GM18526 (cell line): ENCODE data around the gene CHST14.
A peak's percentile ranks its signal among the peaks of the same experiment; 100 is the strongest.

Source experiments
- POLR2A ChIP-seq: IDR thresholded peaks from 3 replicates; pipeline ENCODE4 v1.6.1; 2011; ENCODE audit not compliant: insufficient read length; ENCODE audit errors: extremely low read depth

The CHST14 gene

DNA sequence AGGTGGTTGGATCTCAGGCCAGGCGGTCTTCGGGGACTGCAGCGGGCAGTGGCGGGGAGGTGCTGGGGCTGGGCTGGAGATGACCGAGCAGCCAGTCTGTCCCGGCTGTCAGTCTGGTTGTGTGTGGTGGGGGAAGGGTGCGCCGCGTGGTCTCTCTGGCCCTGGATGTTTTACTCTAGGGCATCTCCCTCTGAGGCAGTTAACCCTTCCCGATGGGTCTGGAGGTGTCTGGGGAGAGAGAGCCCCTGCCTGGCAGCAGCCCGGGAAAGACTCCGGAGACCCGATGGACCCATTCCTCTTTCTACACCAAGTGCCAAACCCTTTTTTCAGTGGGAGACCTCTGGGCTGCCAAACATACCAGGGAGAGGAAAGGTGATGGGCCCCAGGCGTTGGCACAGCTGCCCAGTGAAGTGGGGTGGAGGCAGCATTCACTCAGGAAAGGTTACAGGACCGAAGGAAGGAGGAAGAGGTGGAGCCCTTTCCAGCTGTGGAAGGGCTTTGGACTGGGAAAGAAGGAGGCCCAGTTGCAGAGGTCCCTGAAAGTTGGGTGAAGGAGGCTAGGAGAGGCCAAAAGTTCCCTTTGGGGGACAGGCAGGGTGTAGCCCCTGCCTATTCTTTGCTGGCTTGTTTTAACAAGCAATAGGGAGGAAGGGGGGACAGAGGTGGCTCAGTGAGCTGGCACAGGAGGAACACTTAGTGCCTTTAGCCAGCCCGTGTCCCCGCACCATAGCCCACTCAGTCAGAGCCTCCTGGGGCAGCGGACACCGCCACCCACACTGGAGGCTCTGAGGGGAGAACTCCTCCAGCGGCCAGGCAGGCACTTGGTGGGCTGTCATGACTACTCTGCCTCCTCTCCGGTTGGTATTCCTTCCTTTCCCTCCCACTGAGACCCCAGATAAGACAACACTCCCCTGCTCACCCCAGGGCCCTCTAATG is 32.8 kb upstream of the CHST14 start:
- TF ChIP-seq POLR2A, result no peak

DNA sequence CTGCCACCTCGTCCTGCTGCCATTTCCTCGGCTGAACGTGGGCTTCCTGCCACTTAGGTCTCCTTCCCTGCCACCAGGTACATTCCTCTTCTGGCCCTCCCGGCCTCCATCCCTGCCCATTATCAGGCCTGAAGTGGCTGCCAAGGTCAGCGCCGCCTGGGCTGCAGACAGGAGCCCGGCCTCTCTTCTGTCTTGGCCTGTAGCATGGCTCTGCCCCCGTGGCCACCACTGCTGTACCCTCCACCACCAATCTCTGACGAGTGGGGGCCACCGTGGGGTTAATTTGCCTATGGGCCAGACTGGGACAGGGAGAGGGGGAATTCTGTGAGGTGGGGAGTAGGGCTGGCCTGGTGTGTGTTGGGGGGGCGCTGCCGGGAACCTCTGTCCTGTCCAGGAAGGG is 32.1 kb upstream of the CHST14 start:
- no peak for TF ChIP-seq POLR2A

DNA sequence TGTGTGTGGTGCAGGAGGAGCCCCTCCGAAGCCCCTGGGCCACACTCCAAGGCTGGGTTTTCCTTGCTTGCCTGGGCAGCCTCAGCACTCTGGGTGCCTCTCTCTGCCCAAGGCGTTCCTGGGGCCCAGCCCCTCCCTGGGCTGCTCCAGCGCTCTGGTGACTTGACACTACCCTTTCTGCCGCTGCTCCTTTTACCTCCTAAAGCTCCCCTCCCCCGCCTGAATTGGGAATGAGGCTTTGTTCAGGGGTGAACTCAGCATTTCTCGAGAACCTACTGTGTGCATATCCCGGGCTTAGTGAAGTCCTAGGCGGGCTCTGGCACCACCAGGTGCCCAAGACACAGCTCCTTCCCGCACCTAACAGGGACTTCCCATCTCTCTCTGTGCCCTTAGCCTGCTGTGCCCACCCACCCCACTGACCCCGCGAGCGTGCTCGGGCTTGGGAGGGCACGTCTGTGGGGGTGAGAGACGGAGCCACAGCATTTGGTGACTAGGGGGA is 31.3 kb upstream of the CHST14 start:
- TF ChIP-seq POLR2A, result no peak

DNA sequence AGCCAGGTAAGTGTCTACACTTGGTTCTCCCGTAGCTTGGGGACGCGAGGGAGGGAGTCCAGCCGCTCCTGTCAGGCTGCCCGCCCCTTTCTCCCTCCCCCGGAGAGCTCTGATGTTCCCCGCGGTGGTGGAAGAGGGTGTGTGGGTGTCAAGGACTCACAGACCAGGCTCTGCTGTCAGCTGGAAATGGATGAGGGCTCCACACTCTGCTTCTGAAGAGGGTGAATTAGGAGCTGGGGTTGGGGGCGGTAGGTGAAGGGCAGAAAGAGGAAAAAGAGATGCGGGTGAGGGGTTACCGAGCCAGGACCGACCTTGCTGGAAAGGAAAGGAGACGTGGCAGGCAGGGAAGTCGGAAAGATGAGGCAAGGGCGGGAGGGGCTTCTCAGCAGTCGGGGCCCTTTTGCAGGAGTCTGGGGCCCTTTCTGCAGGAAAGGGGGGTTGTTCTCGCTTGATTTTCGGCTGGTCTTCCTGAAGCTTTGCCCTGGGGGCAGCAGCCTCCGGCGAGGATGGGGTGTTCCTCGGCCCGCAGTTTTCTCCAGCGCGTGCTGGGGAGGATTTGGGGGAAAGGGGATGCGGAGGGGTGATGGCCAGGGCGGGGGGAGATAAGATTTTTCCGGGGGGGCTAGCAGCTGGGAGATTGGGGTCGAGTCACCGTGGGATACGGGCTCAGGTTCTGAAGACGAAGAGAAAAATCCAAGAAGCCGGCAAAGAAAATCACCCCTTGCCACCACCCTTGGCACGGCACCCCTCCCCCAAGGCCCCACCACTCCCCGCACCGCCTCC is 30.6 kb upstream of the CHST14 start:
- no peak for TF ChIP-seq POLR2A

DNA sequence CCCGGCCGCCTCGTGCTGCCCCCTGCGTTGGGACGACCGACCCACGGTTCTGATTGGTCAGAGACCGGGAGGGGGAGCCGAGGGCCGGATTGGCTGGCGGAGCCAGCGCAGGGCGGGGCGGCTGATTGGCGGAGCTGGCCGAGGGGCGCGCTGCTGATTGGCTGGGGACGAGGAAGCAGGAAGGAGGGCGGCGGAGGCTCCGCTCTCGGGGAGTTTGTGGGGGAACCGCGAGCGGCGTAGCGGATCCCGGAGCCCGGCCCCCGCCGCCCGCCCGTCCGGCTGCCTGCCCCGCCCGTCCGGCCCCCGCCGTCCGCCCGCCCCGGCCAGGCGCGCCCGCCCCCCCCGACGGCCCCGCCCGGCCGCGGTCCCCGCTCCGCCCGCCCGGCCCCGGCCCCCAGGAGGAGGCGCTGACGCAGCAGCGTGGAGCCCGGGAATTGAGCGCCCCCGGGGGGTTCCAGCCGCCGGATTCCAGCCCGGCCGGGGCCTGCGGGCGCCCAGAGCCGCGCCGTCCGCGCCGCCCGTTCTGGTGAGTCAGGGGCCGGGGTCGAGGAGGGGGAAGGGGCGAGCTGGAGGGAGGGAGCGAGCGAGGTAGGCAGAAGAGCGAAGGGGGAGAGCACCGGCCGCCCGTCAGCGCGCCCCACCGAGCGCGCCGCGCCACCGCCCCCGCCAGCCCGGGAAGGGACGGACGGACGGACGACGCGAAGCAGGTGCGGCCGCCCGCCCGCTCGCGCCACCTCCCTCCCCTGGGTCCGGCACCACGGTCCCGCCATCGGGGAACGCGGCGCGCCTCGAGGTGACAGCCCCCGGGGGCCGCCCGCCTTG is 29.8 kb upstream of the CHST14 start, which contains the start of gene BAHD1:
TSS of gene BAHD1 (plus strand) at position 211 of the 822 bp plus-strand sequence. CDS start 17,512 bp downstream, outside the sequence.
- peak; percentile 56 for TF ChIP-seq POLR2A

DNA sequence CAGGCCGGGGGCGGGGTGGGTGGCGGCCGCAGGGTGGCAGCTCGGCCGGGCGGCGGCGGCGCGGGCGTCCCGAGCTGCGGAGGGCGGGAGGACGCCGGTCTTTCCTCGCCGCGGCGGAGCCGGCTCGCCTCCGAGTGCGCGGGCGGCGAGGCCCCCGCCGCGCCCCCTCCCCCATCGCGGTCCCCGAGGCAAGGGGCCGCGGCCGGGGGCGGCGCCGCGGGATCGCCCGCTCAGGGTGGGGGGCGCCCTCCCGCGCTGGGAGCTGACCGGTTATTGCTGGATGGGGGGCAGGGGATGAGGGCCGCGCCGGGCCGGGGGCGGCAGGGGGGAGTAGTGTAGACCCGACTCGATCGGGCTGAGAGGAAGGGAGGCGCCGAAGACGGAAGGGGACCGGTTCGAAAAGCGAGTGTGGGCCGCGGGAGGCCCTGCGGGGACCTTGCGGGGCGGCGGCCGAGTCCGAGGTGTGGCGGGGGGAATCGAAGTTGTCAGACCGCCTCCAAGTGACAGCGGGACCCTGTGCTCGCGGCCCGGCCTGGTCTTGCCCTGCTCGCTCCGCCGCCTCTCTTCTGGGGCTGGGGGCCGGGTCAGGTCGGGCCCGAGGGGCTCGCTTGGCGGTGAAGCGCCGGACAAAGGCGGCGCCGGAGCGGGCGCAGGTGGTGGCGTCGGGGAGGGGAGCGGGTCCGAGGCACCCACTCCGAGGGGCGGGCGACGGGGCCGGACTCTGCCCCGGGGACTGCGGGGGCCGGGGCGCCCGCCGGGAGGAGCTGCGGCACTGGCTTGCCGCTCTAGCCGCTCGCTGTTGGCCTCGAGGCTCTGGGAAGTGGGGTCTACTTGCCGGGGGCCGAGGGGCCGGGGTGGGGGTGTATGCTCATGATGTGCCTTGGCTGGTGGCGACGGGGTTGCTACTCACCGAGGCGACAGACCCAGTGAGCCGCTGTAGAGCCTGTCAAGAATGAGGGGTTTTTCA is 28.9 kb upstream of the CHST14 start:
- no peak for TF ChIP-seq POLR2A

DNA sequence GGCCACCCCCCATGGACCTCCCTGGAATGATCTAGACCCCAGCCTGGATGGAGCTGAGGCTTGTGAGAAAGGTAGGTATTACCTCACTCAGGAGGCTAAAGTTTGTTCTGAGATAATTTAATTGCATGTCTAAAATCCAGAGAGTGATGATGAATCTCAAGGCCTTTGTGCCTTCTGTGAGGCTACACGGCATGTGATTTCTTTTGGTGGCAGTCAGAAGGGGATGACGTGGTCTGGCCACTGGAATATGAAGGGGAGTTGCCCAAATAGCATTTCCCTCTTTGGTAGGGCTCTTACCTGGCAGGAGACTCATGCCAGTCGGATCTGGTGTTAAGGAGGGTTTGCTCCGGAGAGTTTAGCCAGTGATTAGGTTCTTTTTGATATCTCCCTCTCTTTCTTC is 27.5 kb upstream of the CHST14 start:
- TF ChIP-seq POLR2A, result no peak

DNA sequence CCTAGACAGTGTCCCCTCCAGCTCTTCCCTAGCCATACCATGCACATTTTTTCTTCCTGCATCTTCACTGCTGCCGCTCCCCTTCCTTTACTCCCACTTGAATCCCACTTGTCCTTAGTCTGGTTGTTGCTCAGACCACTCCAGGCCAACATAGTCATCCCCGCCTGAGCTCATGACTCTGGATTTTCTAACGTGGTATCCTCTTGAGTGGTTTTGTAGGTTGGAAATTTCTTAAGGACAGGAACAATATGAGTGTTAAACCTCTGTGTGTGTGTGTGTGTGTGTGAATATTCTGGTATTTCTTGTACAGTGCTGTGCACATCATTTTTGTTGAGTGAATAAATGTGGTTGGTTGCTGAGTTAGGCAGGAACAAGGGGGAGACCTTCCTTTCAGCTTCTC is 26.9 kb upstream of the CHST14 start:
- no peak for TF ChIP-seq POLR2A

DNA sequence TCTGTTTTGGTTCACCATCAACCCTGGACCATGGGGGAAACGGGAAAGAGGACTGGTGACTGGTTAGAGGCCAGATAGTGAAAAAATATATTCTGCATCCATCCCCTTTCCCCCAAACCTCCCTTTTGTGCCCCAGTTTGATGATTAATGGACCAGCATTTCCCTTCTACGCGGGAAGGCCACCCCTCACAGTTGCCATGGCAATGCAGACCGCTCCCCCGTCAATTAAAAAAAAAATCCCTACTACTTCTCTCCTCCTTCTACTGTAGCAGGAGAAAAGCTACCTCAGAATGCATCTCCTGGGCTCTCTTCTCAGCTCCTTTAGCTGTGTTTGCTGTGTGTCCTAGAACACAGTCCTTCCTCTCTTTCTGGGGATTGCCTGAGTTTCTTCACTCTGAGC is 26.0 kb upstream of the CHST14 start:
- TF ChIP-seq POLR2A, result no peak

DNA sequence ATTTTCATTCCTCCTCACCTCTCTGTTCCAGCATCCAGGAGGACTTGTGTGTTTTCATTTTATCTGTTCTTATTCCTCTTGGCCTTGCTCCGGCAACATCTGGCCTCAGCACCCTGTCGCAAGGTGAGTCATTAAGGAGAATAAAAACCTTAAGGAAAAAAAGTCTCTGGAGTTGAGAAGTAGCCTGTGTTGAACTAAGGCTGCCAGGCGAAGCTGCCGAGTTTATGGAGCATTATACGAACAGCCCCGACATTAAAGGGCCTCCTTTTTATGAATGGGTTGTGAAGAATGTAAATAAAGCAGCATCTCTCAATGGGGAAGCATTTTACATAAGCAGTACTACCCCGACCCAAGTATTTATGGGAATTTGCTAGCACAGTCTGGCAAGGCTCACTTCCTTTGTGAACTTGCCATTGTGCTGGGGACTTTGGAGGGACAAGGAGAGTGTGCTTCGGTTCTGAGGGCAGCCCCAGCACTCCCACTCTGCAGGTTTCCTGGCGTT is 25.3 kb upstream of the CHST14 start:
- no peak for TF ChIP-seq POLR2A

DNA sequence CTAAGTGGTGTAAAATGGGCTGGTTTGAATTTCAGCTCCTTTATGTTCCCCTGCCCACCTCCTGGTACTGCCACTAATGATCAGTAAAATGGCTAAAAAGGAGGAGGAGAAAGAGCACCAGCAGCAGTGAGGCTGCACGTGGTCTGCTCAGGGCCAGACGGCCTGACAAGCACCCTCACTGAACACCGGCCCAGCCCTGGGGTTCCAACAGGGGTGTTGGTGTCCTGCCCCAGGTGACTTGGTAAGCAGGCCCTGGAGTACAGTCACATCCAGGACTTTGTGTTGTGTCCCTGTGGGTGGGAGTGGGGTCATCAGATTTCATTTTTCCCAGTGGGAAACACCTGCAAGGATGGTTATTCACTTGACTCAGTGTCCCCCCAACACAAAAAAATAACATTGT is 24.6 kb upstream of the CHST14 start:
- no peak for TF ChIP-seq POLR2A

DNA sequence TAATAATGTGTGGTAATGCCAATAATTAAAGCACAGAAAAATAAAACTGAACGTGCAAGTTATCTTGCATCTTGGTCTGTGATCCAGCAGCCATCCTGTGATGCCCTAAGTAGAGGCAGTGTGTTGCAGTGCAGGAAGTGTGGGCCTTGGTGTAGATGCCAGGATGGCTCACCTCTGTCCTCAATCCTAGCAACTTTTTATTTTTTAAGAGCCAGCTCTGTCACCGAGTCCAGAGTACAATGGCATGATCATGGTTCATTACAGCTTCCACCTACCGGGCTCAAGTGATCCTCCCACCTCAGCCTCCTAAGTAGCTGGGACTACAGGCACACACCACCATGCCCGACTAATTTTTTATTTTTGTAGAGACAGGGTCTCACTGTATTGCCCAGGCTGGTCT is 22.4 kb upstream of the CHST14 start:
- TF ChIP-seq POLR2A, result no peak

DNA sequence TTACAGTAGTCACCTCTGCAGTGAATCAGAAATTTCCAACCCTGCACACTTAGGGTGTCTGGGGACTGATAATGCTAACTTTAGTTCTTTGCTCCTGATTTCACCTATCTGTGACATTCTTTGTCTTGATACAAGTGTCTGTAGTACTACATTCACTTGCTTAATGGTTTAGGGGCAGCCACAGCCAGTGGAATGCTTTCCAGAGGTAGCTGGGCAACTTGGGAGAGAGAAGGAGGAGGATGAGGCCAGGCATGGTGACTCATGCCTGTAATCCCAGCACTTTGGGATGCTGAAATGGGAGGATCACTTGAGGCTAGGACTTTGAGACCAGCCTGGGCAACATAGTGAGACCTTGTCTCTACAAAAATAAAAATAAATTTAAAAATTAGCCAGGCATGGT is 21.5 kb upstream of the CHST14 start:
- no peak for TF ChIP-seq POLR2A

DNA sequence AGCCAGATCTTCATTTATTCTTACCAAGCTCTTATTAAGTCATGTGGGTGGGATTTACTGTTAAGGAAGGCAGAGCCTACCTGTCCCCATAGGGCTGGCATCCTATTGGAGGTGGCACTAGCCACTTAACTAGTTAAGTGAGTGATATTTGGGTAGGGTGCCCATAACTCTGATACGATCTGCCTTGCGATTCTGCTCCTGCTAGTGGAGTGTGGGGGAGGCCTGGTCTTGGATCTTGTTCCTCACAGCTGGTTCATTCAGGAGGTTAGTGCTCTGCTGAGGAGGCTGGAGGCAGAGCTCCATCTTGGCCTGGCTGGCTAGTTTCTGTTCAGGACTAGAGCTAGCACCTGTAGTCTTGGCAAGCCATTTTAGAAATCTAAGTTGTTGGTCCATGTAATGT is 20.7 kb upstream of the CHST14 start:
- TF ChIP-seq POLR2A, result no peak
